Endothelial cell of umbilical vein (primary cell): ENCODE results near the gene PLP2. TPM values are rescaled to one million over a fixed set of nuclear protein-coding genes. Genes with fewer than 3 reads are reported as not detected.

Source experiments
- BruUV-seq: library from RNA; stranded (reverse); fragments of 400-500 nt; replicated peaks from 2 replicates; lab custom pipeline; 2021; lab: Mats Ljungman, UMichigan
- CTCF ChIA-PET: fragments of 300-600, 350-600 bp; sonication (Branson Sonifier 250); formaldehyde crosslinking; loops from one replicate; lab custom pipeline; 2021; ENCODE audit warnings: antibody characterized with exemption, inconsistent platforms; lab: Charles Lee
- POLR2A ChIA-PET: fragments of 300-600, 350-600 bp; sonication (Branson Sonifier 250); formaldehyde crosslinking; loops from one replicate; lab custom pipeline; 2021; ENCODE audit warnings: antibody characterized with exemption, inconsistent platforms; lab: Charles Lee
- DNase-seq: peaks from one replicate; pipeline ENCODE4 v3.0.0-alpha.2; 2011; ENCODE audit warnings: low read depth, low spot score
- FAIRE-seq: peaks from 2 replicates; lab custom pipeline; 2011; peaks lifted over from hg19 to GRCh38; lab: Jason Lieb, UNC
- H2AFZ ChIP-seq: 2 replicates; pipeline ENCODE4 v1.6.0; 2012; ENCODE audit warnings: low read depth, low read length, control low read depth, inconsistent platforms
- H3K27ac ChIP-seq: 2 replicates; pipeline ENCODE4 v1.5.1; 2011; ENCODE audit warnings: low read depth, mild to moderate bottlenecking, control low read depth, low read length, moderate library complexity; ENCODE audit not compliant: insufficient read depth
- H3K27me3 ChIP-seq, 2 experiments: 2 replicates each; pipeline versions ENCODE4 v1.6.0 to v1.6.1; 2011; ENCODE audit warnings: low read length in 2 of 2, mixed read lengths in 1 of 2; ENCODE audit not compliant: control insufficient read depth in 2 of 2, insufficient read depth in 2 of 2
- H3K36me3 ChIP-seq, 2 experiments: 2 replicates in 1 of 2; 3 replicates in 1 of 2; pipeline ENCODE4 v1.5.1; 2011; ENCODE audit warnings: low read length in 2 of 2, mild to moderate bottlenecking in 1 of 2, moderate library complexity in 1 of 2; ENCODE audit not compliant: control insufficient read depth in 2 of 2, insufficient read depth in 2 of 2; ENCODE audit errors: extremely low read depth in 1 of 2
- H3K4me1 ChIP-seq: 3 replicates; pipeline ENCODE4 v1.5.1; 2011; ENCODE audit warnings: mild to moderate bottlenecking, low read length; ENCODE audit not compliant: control insufficient read depth, insufficient read depth; ENCODE audit errors: extremely low read depth
- H3K4me2 ChIP-seq: 2 replicates; pipeline ENCODE4 v1.6.1; 2011; ENCODE audit warnings: low read length, control low read depth, mixed read lengths; ENCODE audit not compliant: insufficient read depth
- H3K4me3 ChIP-seq, 3 experiments: fragments of 200-600 bp in 1 of 3; sonication (generic), shearing (Covaris generic) in 1 of 3; replicated peaks in 1 of 3; 2 replicates each; pipeline ENCODE4 v1.5.1; 2011 to 2016; ENCODE audit warnings: control low read depth in 3 of 3, low read length in 3 of 3, mild to moderate bottlenecking in 2 of 3, inconsistent platforms in 1 of 3, low read depth in 1 of 3, moderate library complexity in 1 of 3; ENCODE audit not compliant: insufficient read depth in 1 of 3
- H3K79me2 ChIP-seq: 2 replicates; pipeline ENCODE4 v1.6.0; 2012; ENCODE audit warnings: low read length, inconsistent platforms; ENCODE audit not compliant: control insufficient read depth, insufficient read depth
- H3K9ac ChIP-seq: replicated peaks from 2 replicates; pipeline ENCODE3; 2011; ENCODE audit warnings: low read length, control low read depth; ENCODE audit not compliant: insufficient read depth; ENCODE audit errors: extremely low read depth
- H3K9me1 ChIP-seq: replicated peaks from 3 replicates; pipeline ENCODE4 v1.6.0; 2011; ENCODE audit warnings: mild to moderate bottlenecking, low read length; ENCODE audit not compliant: control insufficient read depth, insufficient read depth; ENCODE audit errors: extremely low read depth
- H3K9me3 ChIP-seq: replicated peaks from 2 replicates; pipeline ENCODE4 v1.5.1; 2012; ENCODE audit warnings: low read length, inconsistent platforms; ENCODE audit not compliant: control insufficient read depth, insufficient read depth
- H4K20me1 ChIP-seq: replicated peaks from 2 replicates; pipeline ENCODE3; 2011; ENCODE audit warnings: mild to moderate bottlenecking, low read length; ENCODE audit not compliant: control insufficient read depth, insufficient read depth; ENCODE audit errors: extremely low read depth
- CTCF ChIP-seq, 2 donors: IDR thresholded peaks; 1 replicate in 1 of 2; 2 replicates in 1 of 2; pipeline ENCODE4 v1.5.1; 2011; ENCODE audit warnings: low read length in 2 of 2, mild to moderate bottlenecking in 2 of 2, moderate library complexity in 2 of 2, control low read depth in 1 of 2, inconsistent platforms in 1 of 2, low read depth in 1 of 2; ENCODE audit not compliant: insufficient read depth in 1 of 2; ENCODE audit errors: extremely low read depth in 1 of 2
- EZH2 ChIP-seq: IDR thresholded peaks from 2 replicates; pipeline ENCODE4 v1.6.1; 2012; ENCODE audit warnings: borderline replicate concordance, low read depth, mild to moderate bottlenecking, moderate library complexity, low read length, inconsistent platforms; ENCODE audit not compliant: severe bottlenecking
- FOS ChIP-seq: IDR thresholded peaks from 2 replicates; pipeline ENCODE4 v1.6.1; 2011; ENCODE audit warnings: mild to moderate bottlenecking, low read length, moderate library complexity, borderline replicate concordance; ENCODE audit not compliant: insufficient read depth
- GATA2 ChIP-seq: IDR thresholded peaks from 2 replicates; pipeline ENCODE4 v1.7.0; 2011; ENCODE audit warnings: low read depth, mild to moderate bottlenecking, moderate library complexity, mixed read lengths, low read length; ENCODE audit not compliant: insufficient read length, insufficient read depth
- JUN ChIP-seq: IDR thresholded peaks from 2 replicates; pipeline ENCODE4 v1.6.1; 2011; ENCODE audit warnings: borderline replicate concordance, low read depth; ENCODE audit not compliant: insufficient read length, insufficient read depth
- MAX ChIP-seq: IDR thresholded peaks from 2 replicates; pipeline ENCODE4 v1.6.1; 2011; ENCODE audit not compliant: insufficient read depth, insufficient read length
- MYC ChIP-seq: IDR thresholded peaks from one replicate; pipeline ENCODE4 v1.6.1; 2011; ENCODE audit warnings: mild to moderate bottlenecking, low read depth, low read length
- POLR2A ChIP-seq: IDR thresholded peaks from 2 replicates; pipeline ENCODE4 v1.6.1; 2012; ENCODE audit warnings: low read depth, mild to moderate bottlenecking, control low read depth, low read length
- POLR2AphosphoS5 ChIP-seq: IDR thresholded peaks from 2 replicates; pipeline ENCODE4 v1.6.1; 2012; ENCODE audit warnings: low read depth, mild to moderate bottlenecking, control low read depth, low read length, moderate library complexity; ENCODE audit not compliant: insufficient read depth
- dilution Hi-C: fragments of 300-500 bp; cut with MboI; formaldehyde crosslinking; loops from one replicate; pipeline ENCODE4 v1.15.0; 2019; ENCODE audit warnings: low sequenced_read_pairs; ENCODE audit not compliant: extremely low pct_ligation_motif_present
- intact Hi-C: fragments of 100-400 bp; cut with micrococcal nuclease; formaldehyde crosslinking; loops from one replicate; pipeline ENCODE4 v1.10.0; 2022
- polyA plus RNA-seq, 4 experiments: library from polyadenylated mRNA; depleted of rRNA in 3 of 4; stranded (reverse) in 3 of 4; unstranded in 1 of 4; fragments of >200 nt; gene quantifications; 2 replicates each; pipeline versions ENCODE4 v1.2.1 to v1.2.3, GENCODE V29; 2011 to 2012; ENCODE audit warnings: missing spikeins in 1 of 4
- total RNA-seq: library from RNA; stranded (reverse); gene quantifications from 2 replicates; pipeline ENCODE4 v1.2.3, GENCODE V29; 2021

PLP2 gene
- total and polyA plus RNA-seq, 2 donors (not counting 3 experiments of a cell fraction or from before 2014, with no cell fraction given), result 153 to 277 TPM

- DNase-seq (no peak), FAIRE-seq (no peak)
- intact Hi-C loops, result loop anchor here (5.0 kb wide), 1 partner anchor 120 kb away; the partner anchor contains the start of gene TFE3
- TF ChIP-seq POLR2AphosphoS5, result no peak
- no peak for TF ChIP-seq CTCF (IDR thresholded peaks at IDR 0.05; ENCODE audit: extremely low read depth in 1 of 2, insufficient read depth in 1 of 2, low read depth in 1 of 2, low read length in 2 of 2)
- no peak for TF ChIP-seq POLR2A
- TF ChIP-seq GATA2, result no peak
- no peak for TF ChIP-seq EZH2
- no peak for TF ChIP-seq FOS
- no peak for TF ChIP-seq MAX
- no peak for TF ChIP-seq MYC
- no peak for TF ChIP-seq JUN
- dilution Hi-C loops, result no loop called here
- BruUV-seq, result no TSS peak
- POLR2A ChIA-PET, result no interaction called here
- H3K27me3 ChIP-seq, result no peaks in the 10 kb centered on the region
- H3K27ac ChIP-seq, result peak within 1 kb of the TSS; percentile 79
- no peaks in the 10 kb centered on the region for H3K36me3 ChIP-seq
- no peaks in the 10 kb centered on the region for H3K79me2 ChIP-seq
- peak within 1 kb of the TSS in 1 of 3 experiments; percentile 38 for H3K4me3 ChIP-seq
- no peaks in the 10 kb centered on the region for H3K9me1 ChIP-seq
- H4K20me1 ChIP-seq, result no peaks in the 10 kb centered on the region
- H3K4me1 ChIP-seq, result peaks cover 17% of the 10 kb centered on the region
- no peaks in the 10 kb centered on the region for H3K9me3 ChIP-seq
- peak within 1 kb of the TSS; percentile 86 for H2AFZ ChIP-seq
- CTCF ChIA-PET, result no interaction called here
- peak within 1 kb of the TSS; percentile 34 for H3K9ac ChIP-seq
- peak within 1 kb of the TSS; percentile 42 for H3K4me2 ChIP-seq
Measured at GRCh38 chrX:49162620-49163019, 9.1 kb upstream of the PLP2 start, which contains the start of gene MAGIX. MAGIX (plus strand) TSS chrX:49162758; CDS start chrX:49162890, 132 bp downstream.
